ENCODE measurements around the gene KRT38.
A peak's percentile ranks its signal among the peaks of the same experiment; 100 is the strongest.

KRT38 gene

DNA sequence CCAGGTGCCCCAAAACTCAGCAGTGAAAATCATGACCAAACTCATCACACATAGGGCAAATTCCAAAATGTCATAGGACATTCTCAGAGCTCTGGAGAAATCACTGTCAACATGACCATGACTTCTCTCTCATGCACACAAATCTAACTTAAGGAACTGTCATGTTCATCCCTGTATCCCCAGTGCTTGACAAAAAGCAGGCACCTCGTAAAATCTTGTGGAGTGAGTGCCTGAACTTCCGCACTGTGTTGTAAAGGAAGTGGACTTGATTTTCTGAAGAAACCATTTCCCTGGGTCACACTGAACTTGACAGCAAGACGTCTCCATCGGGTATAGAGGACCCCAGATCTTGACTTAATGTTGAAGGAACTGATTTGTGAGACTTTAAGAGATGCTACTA is 19.2 kb downstream of the KRT38 start:
- Histone ChIP-seq H3K79me1 (ENCODE audit: low read length) (peaks cover 3% of the 10 kb centered on the region), H3K4ac (ENCODE audit: low read depth, low read length) (no peak overlapping the region), H2BK12ac (ENCODE audit: low read length) (no peak overlapping the region), H3K36me3 (ENCODE audit: control insufficient read depth in 1 of 2, insufficient read depth in 2 of 2, low read length in 2 of 2) (no peaks in the 10 kb centered on the region), H3K4me1 (ENCODE audit: control insufficient read depth in 1 of 2, insufficient read depth in 2 of 2, low read length in 2 of 2) (peaks cover 11 to 19% of the 10 kb centered on the region in 2 experiments), H2BK5ac (ENCODE audit: low read depth, low read length, poor library complexity) (no peak overlapping the region), H4K8ac (ENCODE audit: low read depth, low read length) (no peak overlapping the region), H3K9me3 (ENCODE audit: insufficient read depth, low read depth, low read length) (no peaks in the 10 kb centered on the region), H3K4me2 (ENCODE audit: low read length) (no peak overlapping the region), H3K27ac (ENCODE audit: low read depth, low read length) (no peak overlapping the region), H3K14ac (ENCODE audit: low read length) (no peak overlapping the region), H2AK5ac (ENCODE audit: low read length) (no peak overlapping the region), H4K12ac (ENCODE audit: low read depth, low read length) (no peak overlapping the region), H3K27me3 (ENCODE audit: insufficient read depth, low read length) (no peaks in the 10 kb centered on the region), H3K4me3 (ENCODE audit: low read depth, low read length) (no peak overlapping the region), H2AFZ (ENCODE audit: insufficient read depth, low read length, poor library complexity) (no peak overlapping the region), H3K18ac (ENCODE audit: low read length) (no peak overlapping the region), H3K9ac (ENCODE audit: low read length) (no peak overlapping the region), H2BK120ac (ENCODE audit: insufficient read depth, low read length, poor library complexity) (no peak overlapping the region), H3K23ac (ENCODE audit: low read length) (no peak overlapping the region), H4K91ac (ENCODE audit: low read depth, low read length) (no peak overlapping the region), H3K79me2 (ENCODE audit: control insufficient read depth, insufficient read depth, low read length, poor library complexity) (no peaks in the 10 kb centered on the region)
- no CpG with 5 or more reads among the region's 4 CpGs for WGBS (ENCODE audit: extremely low coverage, insufficient coverage, insufficient read length)
- DNase-seq: no peak

DNA sequence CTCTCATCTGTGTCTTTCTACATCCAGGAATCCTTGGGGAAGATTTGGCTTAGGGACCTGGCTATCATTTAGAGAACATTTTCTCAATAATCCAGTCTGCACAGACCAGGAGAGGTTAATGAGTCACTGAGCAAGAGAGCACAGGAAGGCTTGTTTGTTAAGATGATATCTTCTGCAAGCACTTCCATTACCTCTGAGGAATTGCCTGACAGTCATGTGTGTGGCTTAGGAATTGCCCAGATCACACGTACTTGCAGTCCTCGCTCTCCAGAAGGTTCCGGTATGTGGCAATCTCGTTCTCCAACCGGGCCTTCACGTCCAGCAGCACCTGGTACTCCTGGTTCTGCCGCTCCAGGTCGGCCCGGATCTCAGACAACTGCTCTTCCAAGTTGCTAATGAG is 19.7 kb downstream of the KRT38 start:
- peak; percentile 83 to 90 for DNase-seq
- Histone ChIP-seq H3K27me3 (ENCODE audit: insufficient read depth, low read length) (no peaks in the 10 kb centered on the region), H3K79me1 (ENCODE audit: low read length) (peaks cover 3% of the 10 kb centered on the region), H2AK5ac (ENCODE audit: low read length) (no peak overlapping the region), H4K8ac (ENCODE audit: low read depth, low read length) (no peak overlapping the region), H3K27ac (ENCODE audit: low read depth, low read length) (no peak overlapping the region), H2BK12ac (ENCODE audit: low read length) (no peak overlapping the region), H3K9ac (ENCODE audit: low read length) (no peak overlapping the region), H4K91ac (ENCODE audit: low read depth, low read length) (no peak overlapping the region), H2BK5ac (ENCODE audit: low read depth, low read length, poor library complexity) (no peak overlapping the region), H3K18ac (ENCODE audit: low read length) (no peak overlapping the region), H3K4me1 (ENCODE audit: control insufficient read depth in 1 of 2, insufficient read depth in 2 of 2, low read length in 2 of 2) (peaks cover 11 to 24% of the 10 kb centered on the region in 2 experiments), H3K79me2 (ENCODE audit: control insufficient read depth, insufficient read depth, low read length, poor library complexity) (no peaks in the 10 kb centered on the region), H3K4me3 (ENCODE audit: low read depth, low read length) (no peak overlapping the region), H2AFZ (ENCODE audit: insufficient read depth, low read length, poor library complexity) (no peak overlapping the region), H3K4me2 (ENCODE audit: low read length) (peak overlapping the region; percentile 14), H3K4ac (ENCODE audit: low read depth, low read length) (no peak overlapping the region), H3K23ac (ENCODE audit: low read length) (no peak overlapping the region), H4K12ac (ENCODE audit: low read depth, low read length) (no peak overlapping the region), H3K36me3 (ENCODE audit: control insufficient read depth in 1 of 2, insufficient read depth in 2 of 2, low read length in 2 of 2) (no peaks in the 10 kb centered on the region), H3K9me3 (ENCODE audit: insufficient read depth, low read depth, low read length) (no peaks in the 10 kb centered on the region), H3K14ac (ENCODE audit: low read length) (no peak overlapping the region), H2BK120ac (ENCODE audit: insufficient read depth, low read length, poor library complexity) (no peak overlapping the region)
- no CpG with 5 or more reads among the region's 9 CpGs for WGBS (ENCODE audit: extremely low coverage, insufficient coverage, insufficient read length)

DNA sequence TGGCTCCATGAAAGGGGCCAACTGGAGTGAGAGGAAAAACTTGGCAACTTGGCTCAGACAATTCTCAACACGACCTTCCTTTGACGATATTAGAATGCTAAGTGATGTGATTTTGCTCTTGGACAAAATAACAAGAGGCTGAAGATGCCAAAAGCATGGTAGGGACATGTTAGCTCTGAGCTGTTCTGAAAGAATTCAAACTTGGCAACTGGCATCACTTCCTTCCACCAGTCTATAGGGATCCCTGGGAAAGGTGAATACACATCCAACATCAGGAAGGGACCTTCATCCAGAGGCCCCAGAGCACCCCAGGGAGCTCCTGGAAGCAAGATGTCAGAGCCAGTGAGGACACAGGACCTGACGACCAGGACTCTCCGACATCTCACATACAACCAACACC is 20.6 kb downstream of the KRT38 start:
- H4K12ac ChIP-seq (ENCODE audit: low read depth, low read length): no peak overlapping the region
- H3K23ac ChIP-seq (ENCODE audit: low read length): no peak overlapping the region
- no peak overlapping the region for H3K4me3 ChIP-seq (ENCODE audit: low read depth, low read length)
- no peak overlapping the region for H3K14ac ChIP-seq (ENCODE audit: low read length)
- no peak overlapping the region for H2AFZ ChIP-seq (ENCODE audit: insufficient read depth, low read length, poor library complexity)
- no peak overlapping the region for H3K9ac ChIP-seq (ENCODE audit: low read length)
- H3K27me3 ChIP-seq (ENCODE audit: insufficient read depth, low read length): no peaks in the 10 kb centered on the region
- no peak overlapping the region for H2BK12ac ChIP-seq (ENCODE audit: low read length)
- H3K79me2 ChIP-seq (ENCODE audit: control insufficient read depth, insufficient read depth, low read length, poor library complexity): no peaks in the 10 kb centered on the region
- H3K18ac ChIP-seq (ENCODE audit: low read length): no peak overlapping the region
- no peak overlapping the region for H3K4ac ChIP-seq (ENCODE audit: low read depth, low read length)
- no peak overlapping the region for H4K91ac ChIP-seq (ENCODE audit: low read depth, low read length)
- no peak overlapping the region for H2AK5ac ChIP-seq (ENCODE audit: low read length)
- H3K4me1 ChIP-seq (ENCODE audit: control insufficient read depth in 1 of 2, insufficient read depth in 2 of 2, low read length in 2 of 2): peaks cover 11 to 26% of the 10 kb centered on the region in 2 experiments
- no peak overlapping the region for H2BK5ac ChIP-seq (ENCODE audit: low read depth, low read length, poor library complexity)
- H3K27ac ChIP-seq (ENCODE audit: low read depth, low read length): no peak overlapping the region
- WGBS (ENCODE audit: extremely low coverage, insufficient coverage, insufficient read length): no CpG with 5 or more reads among the region's 4 CpGs
- no peaks in the 10 kb centered on the region for H3K36me3 ChIP-seq (ENCODE audit: control insufficient read depth in 1 of 2, insufficient read depth in 2 of 2, low read length in 2 of 2)
- H3K9me3 ChIP-seq (ENCODE audit: insufficient read depth, low read depth, low read length): peaks cover 1% of the 10 kb centered on the region
- peaks cover 3% of the 10 kb centered on the region for H3K79me1 ChIP-seq (ENCODE audit: low read length)
- no peak for DNase-seq
- no peak overlapping the region for H3K4me2 ChIP-seq (ENCODE audit: low read length)
- no peak overlapping the region for H4K8ac ChIP-seq (ENCODE audit: low read depth, low read length)
- no peak overlapping the region for H2BK120ac ChIP-seq (ENCODE audit: insufficient read depth, low read length, poor library complexity)

GRCh38 chr17:41419716-41420115 is 21.1 kb downstream of the KRT38 start:
- Histone ChIP-seq H3K4me1 (ENCODE audit: control insufficient read depth in 1 of 2, insufficient read depth in 2 of 2, low read length in 2 of 2) (peaks cover 11 to 26% of the 10 kb centered on the region in 2 experiments), H2AFZ (ENCODE audit: insufficient read depth, low read length, poor library complexity) (no peak overlapping the region), H4K8ac (ENCODE audit: low read depth, low read length) (no peak overlapping the region), H3K36me3 (ENCODE audit: control insufficient read depth in 1 of 2, insufficient read depth in 2 of 2, low read length in 2 of 2) (no peaks in the 10 kb centered on the region), H3K27me3 (ENCODE audit: insufficient read depth, low read length) (no peaks in the 10 kb centered on the region), H3K9me3 (ENCODE audit: insufficient read depth, low read depth, low read length) (peaks cover 2% of the 10 kb centered on the region), H3K79me2 (ENCODE audit: control insufficient read depth, insufficient read depth, low read length, poor library complexity) (no peaks in the 10 kb centered on the region), H3K23ac (ENCODE audit: low read length) (no peak overlapping the region), H4K12ac (ENCODE audit: low read depth, low read length) (no peak overlapping the region), H3K18ac (ENCODE audit: low read length) (no peak overlapping the region), H3K27ac (ENCODE audit: low read depth, low read length) (no peak overlapping the region), H2BK12ac (ENCODE audit: low read length) (peak overlapping the region; percentile 21), H3K14ac (ENCODE audit: low read length) (no peak overlapping the region), H3K9ac (ENCODE audit: low read length) (no peak overlapping the region), H3K4ac (ENCODE audit: low read depth, low read length) (no peak overlapping the region), H3K4me3 (ENCODE audit: low read depth, low read length) (no peak overlapping the region), H4K91ac (ENCODE audit: low read depth, low read length) (no peak overlapping the region), H3K79me1 (ENCODE audit: low read length) (peaks cover 3% of the 10 kb centered on the region), H2AK5ac (ENCODE audit: low read length) (no peak overlapping the region), H3K4me2 (ENCODE audit: low read length) (no peak overlapping the region), H2BK120ac (ENCODE audit: insufficient read depth, low read length, poor library complexity) (no peak overlapping the region), H2BK5ac (ENCODE audit: low read depth, low read length, poor library complexity) (no peak overlapping the region)
- no peak for DNase-seq
- no CpG with 5 or more reads among the region's 4 CpGs for WGBS (ENCODE audit: extremely low coverage, insufficient coverage, insufficient read length)

All from trophoblast cell (in vitro differentiated cells and primary cell).